A673 (cell line): ENCODE measurements around the gene TMEM214. TPM values are rescaled to one million over a fixed set of nuclear protein-coding genes. Genes with fewer than 3 reads are reported as not detected.

Experiments used
- BruUV-seq: library from RNA; stranded (reverse); fragments of 400-500 nt; replicated peaks from 2 replicates; lab custom pipeline; 2021; lab: Mats Ljungman, UMichigan
- CTCF ChIA-PET: fragments of 300-600 bp; sonication (Branson Sonifier 250); formaldehyde crosslinking; loops from one replicate; lab custom pipeline; 2022; ENCODE audit warnings: antibody characterized with exemption; lab: Charles Lee
- POLR2A ChIA-PET: fragments of 300-600 bp; sonication (Branson Sonifier 250); formaldehyde crosslinking; loops from one replicate; lab custom pipeline; 2022; ENCODE audit warnings: antibody characterized with exemption; ENCODE audit not compliant: low non-redundant PET; lab: Charles Lee
- DNase-seq: peaks from one replicate; pipeline ENCODE4 v3.0.0-alpha.2; 2015; ENCODE audit warnings: low spot score
- H3K27ac ChIP-seq: fragments of 200-600 bp; sonication (generic); 2 replicates; pipeline ENCODE4 v1.5.1; 2016; ENCODE audit warnings: mixed run types, low read depth, mild to moderate bottlenecking, mixed read lengths, antibody characterized with exemption, low read length; ENCODE audit not compliant: poor library complexity, severe bottlenecking
- H3K27me3 ChIP-seq: fragments of 200-600 bp; sonication (generic); replicated peaks from 2 replicates; pipeline ENCODE4 v1.6.1; 2017; ENCODE audit warnings: mixed run types, low read depth, mild to moderate bottlenecking, mixed read lengths, antibody characterized with exemption, low read length; ENCODE audit not compliant: insufficient read depth, poor library complexity
- H3K36me3 ChIP-seq: fragments of 200-600 bp; sonication (generic); 2 replicates; pipeline ENCODE4 v1.6.1; 2016; ENCODE audit warnings: mixed run types, mild to moderate bottlenecking, mixed read lengths, antibody characterized with exemption, low read length; ENCODE audit not compliant: insufficient read depth, poor library complexity, severe bottlenecking
- H3K4me1 ChIP-seq: fragments of 200-600 bp; sonication (generic); 2 replicates; pipeline ENCODE4 v1.6.1; 2017; ENCODE audit warnings: mixed run types, mild to moderate bottlenecking, mixed read lengths, antibody characterized with exemption, low read length; ENCODE audit not compliant: insufficient read depth, poor library complexity, severe bottlenecking
- H3K4me3 ChIP-seq: fragments of 200-600 bp; sonication (generic); 2 replicates; pipeline ENCODE4 v1.5.1; 2016; ENCODE audit warnings: low read depth, mixed run types, mild to moderate bottlenecking, mixed read lengths, low read length; ENCODE audit not compliant: poor library complexity, severe bottlenecking
- H3K9me3 ChIP-seq: fragments of 200-600 bp; sonication (generic); 2 replicates; pipeline ENCODE4 v1.6.1; 2016; ENCODE audit warnings: mixed run types, low read depth, mild to moderate bottlenecking, mixed read lengths, antibody characterized with exemption, low read length; ENCODE audit not compliant: poor library complexity, severe bottlenecking
- EZH2 ChIP-seq: fragments of 200-600 bp; sonication (generic); IDR thresholded peaks from 2 replicates; pipeline ENCODE4 v1.6.1; 2017; ENCODE audit warnings: borderline replicate concordance, low read depth, mild to moderate bottlenecking, mixed read lengths, antibody characterized with exemption, low read length; ENCODE audit not compliant: poor library complexity, severe bottlenecking
- intact Hi-C: fragments of 100-400 bp; cut with micrococcal nuclease; formaldehyde crosslinking; loops from one replicate; pipeline ENCODE4 v1.10.0; 2022; ENCODE audit not compliant: unreplicated experiment
- total RNA-seq: library from RNA; stranded (reverse); gene quantifications from 2 replicates; pipeline ENCODE4 v1.2.3, GENCODE V29; 2021
- TF ChIP-seq, protein P1 (sequence below): fragments of 300-800, 200-600 bp; sonication (generic); conservative IDR thresholded peaks from 2 replicates; pipeline ENCODE4 v1.5.1; 2017; ENCODE audit warnings: low read depth, mild to moderate bottlenecking, antibody characterized with exemption, low read length, moderate library complexity, mixed read lengths

TMEM214 gene
- total RNA-seq, 1 experiment from 2014 or later: 76.7 TPM

DNA sequence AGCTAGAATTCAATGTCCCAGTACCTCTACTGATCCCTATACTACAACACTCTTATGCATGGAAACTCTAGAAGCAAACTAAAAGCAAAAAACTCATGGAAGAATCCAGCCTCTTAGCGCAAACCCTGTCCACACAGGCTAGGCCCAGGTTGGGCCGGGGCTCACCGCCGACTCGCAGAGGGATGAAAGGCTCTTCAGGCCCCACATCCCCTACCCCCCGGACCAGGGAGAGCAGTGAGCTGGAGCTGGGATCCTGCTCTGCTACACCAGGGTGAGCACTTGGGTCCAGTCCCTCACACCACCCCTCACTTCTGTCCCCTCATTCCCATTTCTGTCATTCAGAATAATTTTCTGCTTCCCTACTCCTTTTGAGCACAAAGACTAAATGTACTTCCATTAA is 36.7 kb downstream of the TMEM214 start:
- intact Hi-C loops: no loop called here
- ChIA-PET POLR2A (no interaction called here), CTCF (interaction anchor here (0.5 kb wide), 1 partner anchor 53 kb away, joined by 5 read pairs; no protein-coding TSS in a partner anchor)
- H3K4me3 ChIP-seq: no peak overlapping the region
- H3K9me3 ChIP-seq: no peaks in the 10 kb centered on the region
- peaks cover 30% of the 10 kb centered on the region for H3K4me1 ChIP-seq
- peaks cover 21% of the 10 kb centered on the region for H3K36me3 ChIP-seq
- no peak for TF ChIP-seq EZH2
- TF ChIP-seq, protein P1, sequence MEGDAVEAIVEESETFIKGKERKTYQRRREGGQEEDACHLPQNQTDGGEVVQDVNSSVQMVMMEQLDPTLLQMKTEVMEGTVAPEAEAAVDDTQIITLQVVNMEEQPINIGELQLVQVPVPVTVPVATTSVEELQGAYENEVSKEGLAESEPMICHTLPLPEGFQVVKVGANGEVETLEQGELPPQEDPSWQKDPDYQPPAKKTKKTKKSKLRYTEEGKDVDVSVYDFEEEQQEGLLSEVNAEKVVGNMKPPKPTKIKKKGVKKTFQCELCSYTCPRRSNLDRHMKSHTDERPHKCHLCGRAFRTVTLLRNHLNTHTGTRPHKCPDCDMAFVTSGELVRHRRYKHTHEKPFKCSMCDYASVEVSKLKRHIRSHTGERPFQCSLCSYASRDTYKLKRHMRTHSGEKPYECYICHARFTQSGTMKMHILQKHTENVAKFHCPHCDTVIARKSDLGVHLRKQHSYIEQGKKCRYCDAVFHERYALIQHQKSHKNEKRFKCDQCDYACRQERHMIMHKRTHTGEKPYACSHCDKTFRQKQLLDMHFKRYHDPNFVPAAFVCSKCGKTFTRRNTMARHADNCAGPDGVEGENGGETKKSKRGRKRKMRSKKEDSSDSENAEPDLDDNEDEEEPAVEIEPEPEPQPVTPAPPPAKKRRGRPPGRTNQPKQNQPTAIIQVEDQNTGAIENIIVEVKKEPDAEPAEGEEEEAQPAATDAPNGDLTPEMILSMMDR: no peak
- H3K27me3 ChIP-seq: no peaks in the 10 kb centered on the region
- H3K27ac ChIP-seq: peak overlapping the region; percentile 14
- DNase-seq: no peak
- no TSS peak for BruUV-seq

DNA sequence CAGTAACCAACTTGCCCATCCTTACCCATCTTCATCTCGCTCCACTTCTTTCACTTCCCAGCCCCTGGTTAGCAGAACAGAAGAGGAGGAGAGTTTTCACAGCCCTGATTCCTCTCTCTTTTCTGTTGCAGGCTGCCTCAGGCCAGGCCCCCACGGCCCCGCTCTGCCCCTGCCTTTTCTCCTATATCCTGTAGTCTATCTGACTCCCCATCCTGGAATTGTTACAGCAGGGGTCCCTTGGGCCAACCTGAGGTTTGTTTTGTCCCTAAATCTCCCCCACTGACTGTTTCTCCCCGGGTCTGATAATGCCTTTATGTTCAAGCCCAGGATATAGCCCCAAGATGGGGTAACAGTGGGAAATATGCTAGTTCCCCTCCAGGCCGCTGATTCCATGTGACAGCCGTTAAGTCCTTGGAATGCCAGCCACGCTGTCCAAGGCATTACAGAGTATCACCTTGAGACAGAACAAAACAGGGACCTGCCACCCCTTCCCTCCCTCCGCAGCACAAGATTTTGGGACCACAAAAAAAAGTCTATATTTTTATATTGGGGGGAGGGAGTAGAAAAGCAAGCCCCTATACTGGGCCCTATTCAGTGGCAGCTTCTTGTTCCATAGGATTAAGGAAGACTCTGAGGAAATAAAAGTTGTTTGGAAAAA is 37.3 kb downstream of the TMEM214 start:
- ChIA-PET CTCF (no interaction called here), POLR2A (no interaction called here)
- Histone ChIP-seq H3K4me3 (peak overlapping the region; percentile 99), H3K27me3 (no peaks in the 10 kb centered on the region), H3K27ac (peak overlapping the region; percentile 14), H3K36me3 (peaks cover 21% of the 10 kb centered on the region), H3K9me3 (no peaks in the 10 kb centered on the region), H3K4me1 (peaks cover 36% of the 10 kb centered on the region)
- TF ChIP-seq, protein P1: no peak
- no peak for TF ChIP-seq EZH2
- DNase-seq: no peak
- intact Hi-C loops: no loop called here
- BruUV-seq: no TSS peak

DNA sequence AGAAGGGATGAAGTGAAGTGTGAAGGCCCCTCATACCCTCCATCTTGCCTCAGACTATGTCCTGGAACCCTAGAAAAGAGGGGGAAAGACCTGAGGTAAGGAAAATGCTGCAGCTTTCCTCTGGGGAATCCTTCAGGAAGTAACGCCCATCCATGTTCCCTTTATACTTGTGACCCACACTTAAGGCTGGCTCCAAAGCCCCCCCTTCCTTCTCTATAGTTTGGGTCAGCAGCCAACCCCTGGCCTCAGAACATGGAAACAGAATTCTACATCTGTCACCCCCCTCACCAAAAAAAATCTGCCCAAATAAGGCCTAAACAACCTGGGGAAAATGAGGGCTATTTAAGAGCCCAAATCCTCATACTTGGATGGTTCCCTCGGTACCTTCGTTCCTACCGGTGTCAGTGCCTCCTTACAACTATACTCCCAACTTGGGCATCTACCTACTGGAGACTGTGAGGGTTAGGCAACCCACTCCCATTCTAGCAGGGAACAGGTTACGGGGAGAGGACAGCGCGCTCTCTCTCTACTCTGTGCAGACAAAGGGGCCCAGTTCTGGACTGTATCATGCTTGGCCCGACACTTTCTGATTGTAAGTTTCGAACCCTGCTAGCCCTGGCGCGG is 38.0 kb downstream of the TMEM214 start:
- Histone ChIP-seq H3K4me1 (peaks cover 41% of the 10 kb centered on the region), H3K9me3 (no peaks in the 10 kb centered on the region), H3K27ac (peak overlapping the region; percentile 87), H3K27me3 (no peaks in the 10 kb centered on the region), H3K36me3 (peaks cover 21% of the 10 kb centered on the region), H3K4me3 (peak overlapping the region; percentile 99)
- intact Hi-C loops: no loop called here
- BruUV-seq: TSS peak; percentile 59
- ChIA-PET CTCF (interaction anchor here (2.0 kb wide), 1 partner anchor 11 kb away, joined by 10 read pairs; no protein-coding TSS in a partner anchor), POLR2A (no interaction called here)
- TF ChIP-seq, protein P1: no peak
- TF ChIP-seq EZH2: no peak
- DNase-seq: no peak
